GM23338 (cell line): ENCODE results near the gene SLC25A10. TPM values are rescaled to one million over a fixed set of nuclear protein-coding genes. Genes with fewer than 3 reads are reported as not detected.

Experiments
- ATAC-seq: fragments of 200-7000 bp; cut with Tn5 transposase; 3 replicates; pipeline ENCODE4 v1.9.1; 2020
- DNase-seq: peaks from one replicate; pipeline ENCODE4 v3.0.0-alpha.2; 2015; ENCODE audit warnings: low spot score
- H2AFZ ChIP-seq: fragments of 200-600 bp; sonication (generic); 2 replicates; pipeline ENCODE4 v1.8.0; 2016; ENCODE audit warnings: antibody characterized with exemption, mild to moderate bottlenecking, moderate library complexity
- H3F3A ChIP-seq: fragments of 200-600 bp; sonication (generic); replicated peaks from 2 replicates; pipeline ENCODE4 v1.8.0; 2017; ENCODE audit warnings: antibody characterized with exemption, mixed run types, low read depth
- H3K27ac ChIP-seq: fragments of 200-600 bp; sonication (generic); 2 replicates; pipeline ENCODE4 v1.6.1; 2016; ENCODE audit warnings: low read depth
- H3K27me3 ChIP-seq: fragments of 200-600 bp; sonication (generic); 2 replicates; pipeline ENCODE4 v1.8.0; 2016; ENCODE audit warnings: mild to moderate bottlenecking, mixed run types, moderate library complexity; ENCODE audit not compliant: insufficient read depth
- H3K36me3 ChIP-seq: fragments of 200-600 bp; sonication (generic); 2 replicates; pipeline ENCODE4 v1.8.0; 2016; ENCODE audit warnings: mild to moderate bottlenecking; ENCODE audit not compliant: insufficient read depth
- H3K4me1 ChIP-seq: fragments of 200-600 bp; sonication (generic); 2 replicates; pipeline ENCODE4 v1.8.0; 2016; ENCODE audit warnings: mild to moderate bottlenecking, moderate library complexity; ENCODE audit not compliant: insufficient read depth
- H3K4me2 ChIP-seq: fragments of 200-600 bp; sonication (generic); 2 replicates; pipeline ENCODE4 v1.7.1; 2017; ENCODE audit warnings: mixed run types
- H3K4me3 ChIP-seq: fragments of 200-600 bp; sonication (generic); 2 replicates; pipeline ENCODE4 v1.6.1; 2016; ENCODE audit warnings: mixed run types
- H3K79me2 ChIP-seq: fragments of 200-600 bp; sonication (generic); replicated peaks from 2 replicates; pipeline ENCODE4 v1.8.0; 2017; ENCODE audit warnings: mild to moderate bottlenecking; ENCODE audit not compliant: insufficient read depth
- H3K9me2 ChIP-seq: fragments of 200-600 bp; sonication (generic); 2 replicates; pipeline ENCODE4 v1.8.0; 2017; ENCODE audit not compliant: insufficient read depth
- H4K20me1 ChIP-seq: fragments of 200-600 bp; sonication (generic); replicated peaks from 2 replicates; pipeline ENCODE4 v1.8.0; 2017; ENCODE audit warnings: mild to moderate bottlenecking; ENCODE audit not compliant: insufficient read depth
- H3K27ac Mint-ChIP-seq: 2 replicates; pipeline ENCODE4 v1.8.0; 2020; ENCODE audit warnings: inconsistent platforms, mild to moderate bottlenecking, moderate library complexity, mixed read lengths
- H3K27me3 Mint-ChIP-seq: 3 replicates; pipeline ENCODE4 v1.8.0; 2022; ENCODE audit warnings: low read depth, mild to moderate bottlenecking, moderate library complexity, mixed read lengths, inconsistent platforms; ENCODE audit not compliant: insufficient read depth, poor library complexity
- H3K36me3 Mint-ChIP-seq: 3 replicates; pipeline ENCODE4 v1.8.0; 2021; ENCODE audit warnings: low read depth, mild to moderate bottlenecking, inconsistent platforms, moderate library complexity, mixed read lengths
- H3K4me1 Mint-ChIP-seq: 3 replicates; pipeline ENCODE4 v1.8.0; 2020; ENCODE audit warnings: mild to moderate bottlenecking, inconsistent platforms, mixed read lengths
- H3K4me3 Mint-ChIP-seq: 3 replicates; pipeline ENCODE4 v1.8.0; 2021; ENCODE audit warnings: moderate library complexity, mild to moderate bottlenecking, inconsistent platforms, mixed read lengths
- H3K9me3 Mint-ChIP-seq: 3 replicates; pipeline ENCODE4 v1.8.0; 2020; ENCODE audit warnings: moderate library complexity, mild to moderate bottlenecking, inconsistent platforms, mixed read lengths
- EZH2 ChIP-seq: fragments of 200-600 bp; sonication (generic); IDR thresholded peaks from one replicate; pipeline ENCODE4 v1.8.0; 2017; ENCODE audit warnings: antibody characterized with exemption, mild to moderate bottlenecking, low read depth; ENCODE audit not compliant: unreplicated experiment
- EZH2phosphoT487 ChIP-seq: fragments of 200-600 bp; sonication (generic); IDR thresholded peaks from one replicate; pipeline ENCODE4 v1.8.1; 2018; ENCODE audit warnings: antibody characterized with exemption; ENCODE audit not compliant: unreplicated experiment
- JUNB ChIP-seq: IDR thresholded peaks from one replicate; pipeline ENCODE4 v1.6.1; 2016; ENCODE audit warnings: antibody characterized with exemption; ENCODE audit not compliant: unreplicated experiment
- NANOG ChIP-seq: IDR thresholded peaks from 2 replicates; pipeline ENCODE4 v1.6.1; 2016; ENCODE audit warnings: antibody characterized with exemption, borderline replicate concordance
- POLR2AphosphoS5 ChIP-seq: IDR thresholded peaks from 2 replicates; pipeline ENCODE4 v1.6.1; 2016; ENCODE audit warnings: antibody characterized with exemption, low read depth
- REST ChIP-seq: IDR thresholded peaks from one replicate; pipeline ENCODE4 v1.6.1; 2018; ENCODE audit warnings: antibody characterized with exemption; ENCODE audit not compliant: unreplicated experiment
- ZNF114 ChIP-seq: fragments of 250-450 bp; sonication (Bioruptor Pico); IDR thresholded peaks from 2 replicates; pipeline ENCODE4 v1.5.0; 2020; ENCODE audit warnings: mild to moderate bottlenecking, moderate library complexity
- ZNF331 ChIP-seq: fragments of 250-450 bp; sonication (Bioruptor Pico); IDR thresholded peaks from 2 replicates; pipeline ENCODE4 v1.5.0; 2020; ENCODE audit warnings: low read depth, mild to moderate bottlenecking, moderate library complexity
- polyA plus RNA-seq: library from polyadenylated mRNA; unstranded; fragments of >200 nt; fragmentation: Nextera tagmentation; extraction: Ambion mirVana; gene quantifications from 2 replicates; pipeline ENCODE4 v1.2.1, GENCODE V29; 2016
- total RNA-seq: library from RNA; depleted of rRNA; stranded (reverse); fragments of >200 nt; shearing (Covaris generic); gene quantifications from 2 replicates; pipeline ENCODE4 v1.2.3, GENCODE V29; 2014

SLC25A10 gene
- total and polyA plus RNA-seq, 2 experiments from 2014 or later, result 25.7 to 47.4 TPM

- Histone ChIP-seq H2AFZ (no peak overlapping the region), H3K79me2 (peaks cover 38% of the 10 kb centered on the region), H3K9me2 (no peaks in the 10 kb centered on the region), H3K4me3 (no peak overlapping the region), H3K4me1 (peaks cover 6% of the 10 kb centered on the region), H3F3A (peaks cover 18% of the 10 kb centered on the region), H3K27ac (no peak overlapping the region), H4K20me1 (peaks cover 8% of the 10 kb centered on the region; the same call in 1 of the 2 replicates), H3K27me3 (no peaks in the 10 kb centered on the region), H3K4me2 (no peak overlapping the region), H3K36me3 (no peaks in the 10 kb centered on the region)
- TF ChIP-seq ZNF114 (no peak), NANOG (no peak), EZH2phosphoT487 (no peak), ZNF331 (CRISPR knock-in tag) (no peak), REST (no peak)
- H3K27me3 Mint-ChIP-seq, result peaks cover 18% of the 10 kb centered on the region
- DNase-seq (no peak), ATAC-seq (no peak)
- H3K27ac Mint-ChIP-seq, result no peak overlapping the region
- peak overlapping the region; percentile 17; the same call in 1 of the 3 replicates for H3K4me3 Mint-ChIP-seq
- no peaks in the 10 kb centered on the region; the same call in 2 of the 3 replicates for H3K9me3 Mint-ChIP-seq
- H3K4me1 Mint-ChIP-seq, result peaks cover 12% of the 10 kb centered on the region
- peaks cover 46% of the 10 kb centered on the region for H3K36me3 Mint-ChIP-seq
Observed at GRCh38 chr17:81686614-81687013, 25.5 kb upstream of the SLC25A10 start.

- ATAC-seq, result no peak
- Histone ChIP-seq H3K4me1 (peaks cover 6% of the 10 kb centered on the region; the same call in 1 of the 2 replicates), H3K79me2 (peaks cover 25% of the 10 kb centered on the region), H3K4me3 (no peak overlapping the region), H3K9me2 (no peaks in the 10 kb centered on the region), H3K4me2 (no peak overlapping the region), H3K27me3 (no peaks in the 10 kb centered on the region), H3K36me3 (no peaks in the 10 kb centered on the region), H3K27ac (no peak overlapping the region), H4K20me1 (peaks cover 8% of the 10 kb centered on the region; the same call in 1 of the 2 replicates), H2AFZ (no peak overlapping the region), H3F3A (peaks cover 16% of the 10 kb centered on the region)
- Mint-ChIP-seq H3K27me3 (peaks cover 18% of the 10 kb centered on the region), H3K4me3 (no peak overlapping the region; the same call in 2 of the 3 replicates), H3K4me1 (peaks cover 7% of the 10 kb centered on the region), H3K9me3 (no peaks in the 10 kb centered on the region; the same call in 2 of the 3 replicates), H3K27ac (no peak overlapping the region), H3K36me3 (peaks cover 52% of the 10 kb centered on the region)
- DNase-seq, result no peak
- TF ChIP-seq ZNF331 (CRISPR knock-in tag) (no peak), JUNB (no peak), EZH2phosphoT487 (no peak), POLR2AphosphoS5 (no peak), EZH2 (no peak)
Observed at GRCh38 chr17:81687770-81688541, 24.1 kb upstream of the SLC25A10 start.
